GM12875 (cell line): ENCODE data around the gene TMEM150C.

Experiments used
- H3K4me3 ChIP-seq: one replicate; pipeline ENCODE4 v1.5.1; 2011; ENCODE audit warnings: low read depth, low read length, control low read depth
- CTCF ChIP-seq: IDR thresholded peaks from 2 replicates; pipeline ENCODE4 v1.5.1; 2011; ENCODE audit warnings: low read depth, mild to moderate bottlenecking, control low read depth, inconsistent platforms, low read length, moderate library complexity, borderline replicate concordance; ENCODE audit not compliant: insufficient read depth

The TMEM150C gene

GRCh38 chr4:82561786-82562563, at the start of gene TMEM150C:
TMEM150C (minus strand) TSS chr4:82561988; CDS start chr4:82504657, 57,331 bp downstream.
- no peak within 1 kb of the TSS for H3K4me3 ChIP-seq
- TF ChIP-seq CTCF, result no peak

- no peak for TF ChIP-seq CTCF
- H3K4me3 ChIP-seq, result no peak overlapping the region
These were observed 49.7 kb upstream of the TMEM150C start for GRCh38 chr4:82611527-82611926.

GRCh38 chr4:82610041-82610440, 48.3 kb upstream of the TMEM150C start:
- no peak overlapping the region for H3K4me3 ChIP-seq
- TF ChIP-seq CTCF, result no peak

GRCh38 chr4:82606622-82607021, 44.8 kb upstream of the TMEM150C start:
- H3K4me3 ChIP-seq, result no peak overlapping the region
- TF ChIP-seq CTCF, result no peak

- no peak for TF ChIP-seq CTCF
These were observed 42.7 kb upstream of the TMEM150C start for GRCh38 chr4:82604522-82604921.

GRCh38 chr4:82601242-82602015, 39.6 kb upstream of the TMEM150C start:
- H3K4me3 ChIP-seq, result no peak overlapping the region
- no peak for TF ChIP-seq CTCF

More at GRCh38 chr4:82604522-82604921, 42.7 kb upstream of the TMEM150C start:
- H3K4me3 ChIP-seq, result no peak overlapping the region
